Trophoblast cell (in vitro differentiated cells and primary cell): ENCODE data around the gene EPYC.

ENCODE experiments used
- DNase-seq, 2 donors: peaks; one replicate each; pipeline ENCODE4 v3.0.0-alpha.2; 2016
- H2AFZ ChIP-seq: 2 replicates; pipeline ENCODE4 v1.6.1; 2013; ENCODE audit warnings: low read length, moderate library complexity, mild to moderate bottlenecking; ENCODE audit not compliant: insufficient read depth, poor library complexity
- H2AK5ac ChIP-seq: 2 replicates; pipeline ENCODE4 v1.6.1; 2013; ENCODE audit warnings: mild to moderate bottlenecking, low read length
- H2BK120ac ChIP-seq: 2 replicates; pipeline ENCODE4 v1.6.1; 2013; ENCODE audit warnings: low read length, mild to moderate bottlenecking, moderate library complexity; ENCODE audit not compliant: insufficient read depth, poor library complexity
- H2BK12ac ChIP-seq: 2 replicates; pipeline ENCODE4 v1.6.1; 2013; ENCODE audit warnings: mild to moderate bottlenecking, low read length, moderate library complexity
- H2BK5ac ChIP-seq: 2 replicates; pipeline ENCODE4 v1.6.1; 2013; ENCODE audit warnings: low read length, low read depth, moderate library complexity, mild to moderate bottlenecking; ENCODE audit not compliant: poor library complexity
- H3K14ac ChIP-seq: 2 replicates; pipeline ENCODE4 v1.6.1; 2013; ENCODE audit warnings: mild to moderate bottlenecking, low read length
- H3K18ac ChIP-seq: 2 replicates; pipeline ENCODE4 v1.6.1; 2013; ENCODE audit warnings: mild to moderate bottlenecking, low read length
- H3K23ac ChIP-seq: 2 replicates; pipeline ENCODE4 v1.6.1; 2013; ENCODE audit warnings: low read length
- H3K27ac ChIP-seq: 2 replicates; pipeline ENCODE4 v1.5.1; 2013; ENCODE audit warnings: low read depth, mild to moderate bottlenecking, inconsistent platforms, low read length, moderate library complexity
- H3K27me3 ChIP-seq: 2 replicates; pipeline ENCODE4 v1.6.1; 2013; ENCODE audit warnings: inconsistent platforms, mild to moderate bottlenecking, low read length, moderate library complexity; ENCODE audit not compliant: insufficient read depth
- H3K36me3 ChIP-seq, 2 experiments: 1 replicate in 1 of 2; 2 replicates in 1 of 2; pipeline ENCODE4 v1.6.1; 2013; ENCODE audit warnings: low read length in 2 of 2, mild to moderate bottlenecking in 2 of 2, moderate library complexity in 1 of 2; ENCODE audit not compliant: insufficient read depth in 2 of 2, control insufficient read depth in 1 of 2
- H3K4ac ChIP-seq: 2 replicates; pipeline ENCODE4 v1.6.1; 2013; ENCODE audit warnings: low read depth, mild to moderate bottlenecking, low read length, moderate library complexity
- H3K4me1 ChIP-seq, 2 experiments: 1 replicate in 1 of 2; 2 replicates in 1 of 2; pipeline ENCODE4 v1.6.1; 2013; ENCODE audit warnings: low read length in 2 of 2, mild to moderate bottlenecking in 2 of 2, moderate library complexity in 1 of 2; ENCODE audit not compliant: insufficient read depth in 2 of 2, control insufficient read depth in 1 of 2
- H3K4me2 ChIP-seq: 2 replicates; pipeline ENCODE4 v1.6.1; 2013; ENCODE audit warnings: inconsistent platforms, mild to moderate bottlenecking, low read length, moderate library complexity
- H3K4me3 ChIP-seq: 2 replicates; pipeline ENCODE4 v1.5.1; 2013; ENCODE audit warnings: mild to moderate bottlenecking, low read depth, low read length, inconsistent platforms
- H3K79me1 ChIP-seq: one replicate; pipeline ENCODE4 v1.6.1; 2013; ENCODE audit warnings: low read length
- H3K79me2 ChIP-seq: 2 replicates; pipeline ENCODE4 v1.6.1; 2013; ENCODE audit warnings: low read length, mild to moderate bottlenecking; ENCODE audit not compliant: control insufficient read depth, insufficient read depth, poor library complexity
- H3K9ac ChIP-seq: 2 replicates; pipeline ENCODE4 v1.6.1; 2013; ENCODE audit warnings: mild to moderate bottlenecking, low read length
- H3K9me3 ChIP-seq: 2 replicates; pipeline ENCODE4 v1.6.1; 2013; ENCODE audit warnings: low read depth, mild to moderate bottlenecking, control low read depth, inconsistent platforms, low read length; ENCODE audit not compliant: insufficient read depth
- H4K12ac ChIP-seq: 2 replicates; pipeline ENCODE4 v1.6.1; 2013; ENCODE audit warnings: low read depth, mild to moderate bottlenecking, low read length, moderate library complexity
- H4K8ac ChIP-seq: 2 replicates; pipeline ENCODE4 v1.6.1; 2013; ENCODE audit warnings: low read depth, mild to moderate bottlenecking, low read length, moderate library complexity
- H4K91ac ChIP-seq: one replicate; pipeline ENCODE4 v1.6.1; 2013; ENCODE audit warnings: low read depth, mild to moderate bottlenecking, low read length, moderate library complexity
- WGBS: extraction: QIAGEN DNeasy Blood & Tissue Kit; methylation state at CpG from one replicate; pipeline ENCODE4 v1.1.7; 2013; ENCODE audit warnings: missing lambda C conversion rate; ENCODE audit not compliant: insufficient read length, insufficient coverage; ENCODE audit errors: extremely low coverage; 5-methylcytosine and 5-hydroxymethylcytosine counted together

Gene EPYC

GRCh38 chr12:91023326-91024004 lies 18.7 kb upstream of the EPYC start:
- no peak overlapping the region for H3K23ac ChIP-seq
- no peak overlapping the region for H4K12ac ChIP-seq
- no peak overlapping the region for H2BK12ac ChIP-seq
- no peaks in the 10 kb centered on the region for H3K79me2 ChIP-seq
- no peaks in the 10 kb centered on the region for H3K36me3 ChIP-seq
- H3K9ac ChIP-seq, result no peak overlapping the region
- no peak overlapping the region for H3K18ac ChIP-seq
- no peak overlapping the region for H2BK120ac ChIP-seq
- WGBS, result no CpG with 5 or more reads among the region's 1 CpG
- H3K9me3 ChIP-seq, result no peaks in the 10 kb centered on the region
- H3K4me1 ChIP-seq, result no peaks in the 10 kb centered on the region
- no peak overlapping the region for H3K4me2 ChIP-seq
- no peak overlapping the region for H2AFZ ChIP-seq
- no peak overlapping the region for H2BK5ac ChIP-seq
- no peaks in the 10 kb centered on the region for H3K79me1 ChIP-seq
- no peak overlapping the region for H3K4me3 ChIP-seq
- no peak overlapping the region for H4K8ac ChIP-seq
- no peak for DNase-seq
- no peak overlapping the region for H3K4ac ChIP-seq
- no peak overlapping the region for H4K91ac ChIP-seq
- no peak overlapping the region for H2AK5ac ChIP-seq
- no peak overlapping the region for H3K27ac ChIP-seq
- no peak overlapping the region for H3K14ac ChIP-seq
- H3K27me3 ChIP-seq, result no peaks in the 10 kb centered on the region

GRCh38 chr12:91021076-91021475 lies 16.3 kb upstream of the EPYC start:
- H2AK5ac ChIP-seq, result no peak overlapping the region
- H3K4me2 ChIP-seq, result no peak overlapping the region
- no peak overlapping the region for H3K27ac ChIP-seq
- H4K12ac ChIP-seq, result no peak overlapping the region
- no peaks in the 10 kb centered on the region for H3K27me3 ChIP-seq
- no CpG with 5 or more reads among the region's 2 CpGs for WGBS
- H3K4me1 ChIP-seq, result no peaks in the 10 kb centered on the region
- no peak for DNase-seq
- no peaks in the 10 kb centered on the region for H3K9me3 ChIP-seq
- H3K4me3 ChIP-seq, result no peak overlapping the region
- H2AFZ ChIP-seq, result no peak overlapping the region
- no peak overlapping the region for H2BK120ac ChIP-seq
- H3K79me2 ChIP-seq, result no peaks in the 10 kb centered on the region
- no peak overlapping the region for H3K4ac ChIP-seq
- no peaks in the 10 kb centered on the region for H3K79me1 ChIP-seq
- no peak overlapping the region for H4K8ac ChIP-seq
- no peak overlapping the region for H4K91ac ChIP-seq
- H2BK5ac ChIP-seq, result no peak overlapping the region
- no peak overlapping the region for H3K9ac ChIP-seq
- H3K18ac ChIP-seq, result no peak overlapping the region
- H3K36me3 ChIP-seq, result no peaks in the 10 kb centered on the region
- no peak overlapping the region for H3K23ac ChIP-seq
- H3K14ac ChIP-seq, result no peak overlapping the region
- no peak overlapping the region for H2BK12ac ChIP-seq

- Histone ChIP-seq H3K23ac (no peak overlapping the region), H3K18ac (no peak overlapping the region), H3K4me3 (no peak overlapping the region), H3K9me3 (no peaks in the 10 kb centered on the region), H3K36me3 (no peaks in the 10 kb centered on the region), H3K9ac (no peak overlapping the region), H2BK5ac (no peak overlapping the region), H3K14ac (no peak overlapping the region), H3K79me2 (no peaks in the 10 kb centered on the region), H4K91ac (no peak overlapping the region), H2BK120ac (no peak overlapping the region), H3K27me3 (no peaks in the 10 kb centered on the region), H3K27ac (no peak overlapping the region), H2AK5ac (no peak overlapping the region), H4K8ac (no peak overlapping the region), H3K4me2 (no peak overlapping the region), H2AFZ (no peak overlapping the region), H3K4me1 (no peaks in the 10 kb centered on the region), H3K79me1 (no peaks in the 10 kb centered on the region), H2BK12ac (no peak overlapping the region), H3K4ac (no peak overlapping the region), H4K12ac (no peak overlapping the region)
- no CpG with 5 or more reads among the region's 4 CpGs for WGBS
- DNase-seq, result no peak
Measured at GRCh38 chr12:91019455-91019854, 14.7 kb upstream of the EPYC start.

- Histone ChIP-seq H3K79me1 (no peaks in the 10 kb centered on the region), H3K79me2 (no peaks in the 10 kb centered on the region), H3K9me3 (no peaks in the 10 kb centered on the region), H3K27me3 (no peaks in the 10 kb centered on the region), H3K4me3 (no peak overlapping the region), H3K36me3 (no peaks in the 10 kb centered on the region), H4K8ac (no peak overlapping the region), H3K14ac (no peak overlapping the region), H3K4ac (no peak overlapping the region), H4K91ac (no peak overlapping the region), H2BK120ac (no peak overlapping the region), H4K12ac (no peak overlapping the region), H3K4me1 (no peaks in the 10 kb centered on the region), H2AK5ac (no peak overlapping the region), H2BK12ac (no peak overlapping the region), H3K23ac (no peak overlapping the region), H2AFZ (no peak overlapping the region), H3K27ac (no peak overlapping the region), H3K4me2 (no peak overlapping the region), H2BK5ac (no peak overlapping the region), H3K18ac (no peak overlapping the region), H3K9ac (no peak overlapping the region)
- no CpG with 5 or more reads among the region's 5 CpGs for WGBS
- DNase-seq, result no peak
Measured at GRCh38 chr12:91017511-91018263, 12.9 kb upstream of the EPYC start.
